ENCODE measurements around the gene RHOG.

RHOG gene

DNA sequence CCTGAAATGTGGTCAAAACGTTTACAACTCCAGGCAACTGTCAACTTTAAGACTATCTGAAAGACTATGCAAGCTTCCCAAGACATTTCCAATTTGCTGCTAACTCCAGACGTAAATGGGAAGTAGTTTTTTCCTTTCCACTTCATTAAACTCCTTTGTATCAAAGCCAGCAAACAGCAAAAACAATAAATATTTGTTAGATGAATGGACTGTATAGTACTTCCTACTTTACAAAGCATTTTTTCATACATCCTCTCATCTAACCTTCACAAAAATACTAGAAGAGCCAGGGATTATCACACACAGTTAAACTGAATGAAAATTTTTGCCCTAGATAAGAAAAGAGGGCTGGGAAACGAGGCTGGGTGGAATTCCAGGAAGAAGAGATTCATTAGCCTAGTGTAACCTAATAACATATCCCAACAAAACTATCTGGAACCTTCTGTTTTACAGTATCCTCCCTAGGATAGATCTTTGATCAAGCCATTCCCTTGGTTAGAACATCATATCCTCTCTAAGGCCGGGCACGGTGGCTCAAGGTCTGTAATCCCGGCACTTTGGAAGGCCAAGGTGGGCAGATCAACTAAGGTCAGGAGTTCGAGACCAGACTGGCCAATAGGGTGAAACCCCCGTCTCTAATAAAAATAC is 53.9 kb downstream of the RHOG start:
- TF ChIP-seq, protein P1, sequence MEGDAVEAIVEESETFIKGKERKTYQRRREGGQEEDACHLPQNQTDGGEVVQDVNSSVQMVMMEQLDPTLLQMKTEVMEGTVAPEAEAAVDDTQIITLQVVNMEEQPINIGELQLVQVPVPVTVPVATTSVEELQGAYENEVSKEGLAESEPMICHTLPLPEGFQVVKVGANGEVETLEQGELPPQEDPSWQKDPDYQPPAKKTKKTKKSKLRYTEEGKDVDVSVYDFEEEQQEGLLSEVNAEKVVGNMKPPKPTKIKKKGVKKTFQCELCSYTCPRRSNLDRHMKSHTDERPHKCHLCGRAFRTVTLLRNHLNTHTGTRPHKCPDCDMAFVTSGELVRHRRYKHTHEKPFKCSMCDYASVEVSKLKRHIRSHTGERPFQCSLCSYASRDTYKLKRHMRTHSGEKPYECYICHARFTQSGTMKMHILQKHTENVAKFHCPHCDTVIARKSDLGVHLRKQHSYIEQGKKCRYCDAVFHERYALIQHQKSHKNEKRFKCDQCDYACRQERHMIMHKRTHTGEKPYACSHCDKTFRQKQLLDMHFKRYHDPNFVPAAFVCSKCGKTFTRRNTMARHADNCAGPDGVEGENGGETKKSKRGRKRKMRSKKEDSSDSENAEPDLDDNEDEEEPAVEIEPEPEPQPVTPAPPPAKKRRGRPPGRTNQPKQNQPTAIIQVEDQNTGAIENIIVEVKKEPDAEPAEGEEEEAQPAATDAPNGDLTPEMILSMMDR (IDR thresholded peaks at IDR 0.05; ENCODE audit: control extremely low read depth, extremely low read depth, low read depth, missing control alignments), result no peak
- CTCF ChIA-PET, result interaction anchor here (1.2 to 6.7 kb wide), 2 partner anchors 21 to 22 kb away, joined by 3 to 47 read pairs; partner anchors contain the start of gene PGAP2
- POLR2A ChIA-PET, result no interaction called here
- DNase-seq (ENCODE audit: extremely low spot score), result no peak

DNA sequence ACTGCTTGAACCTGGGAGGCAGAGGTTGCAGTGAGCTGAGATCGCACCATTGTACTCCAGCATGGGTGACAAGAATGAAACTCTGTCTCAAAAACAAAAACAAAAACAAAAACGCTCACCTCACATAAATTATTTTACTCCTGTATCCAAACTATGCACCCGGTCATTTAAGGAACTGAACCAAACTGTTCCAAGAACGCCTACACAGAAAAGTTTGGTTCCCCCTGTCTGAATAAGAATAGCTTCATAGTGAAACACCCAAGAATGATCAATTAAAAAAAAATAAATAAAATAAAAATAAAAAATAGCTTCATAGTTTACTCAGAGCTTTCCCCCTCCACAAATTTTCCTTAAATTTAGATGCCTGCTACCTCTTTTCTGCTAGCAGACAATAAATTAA is 57.1 kb downstream of the RHOG start:
- POLR2A ChIA-PET, result no interaction called here
- CTCF ChIA-PET, result interaction anchor here (1.3 to 6.7 kb wide), 6 partner anchors 14 to 66 kb away, joined by 4 to 47 read pairs (median 6); partner anchors contain the start of genes NUP98 and PGAP2
- no peak for DNase-seq (ENCODE audit: extremely low spot score)
- TF ChIP-seq, protein P1 (IDR thresholded peaks at IDR 0.05; ENCODE audit: control extremely low read depth, extremely low read depth, low read depth, missing control alignments), result no peak

DNA sequence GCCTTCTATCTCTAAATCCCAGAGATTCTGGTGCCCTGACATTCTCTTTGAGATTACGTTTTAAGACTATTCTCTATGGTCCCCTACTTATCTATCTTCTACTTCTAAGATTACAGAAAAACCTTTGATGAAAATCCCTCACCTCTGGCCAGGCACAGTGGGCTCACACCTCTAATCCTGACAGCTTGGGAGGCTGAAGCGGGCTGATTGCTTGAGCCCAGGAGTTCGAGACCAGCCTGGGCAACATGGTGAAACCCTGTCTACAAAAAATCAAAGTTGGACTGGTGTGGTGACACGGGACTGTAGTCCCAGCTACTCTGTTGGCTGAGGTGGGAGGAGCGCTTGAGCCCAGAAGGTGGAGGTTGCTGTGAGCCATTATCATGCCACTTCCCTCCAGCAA is 57.8 kb downstream of the RHOG start:
- CTCF ChIA-PET, result interaction anchor here (2.2 to 6.7 kb wide), 3 partner anchors 15 to 66 kb away, joined by 6 to 47 read pairs (median 7); partner anchors contain the start of genes NUP98 and PGAP2

DNA sequence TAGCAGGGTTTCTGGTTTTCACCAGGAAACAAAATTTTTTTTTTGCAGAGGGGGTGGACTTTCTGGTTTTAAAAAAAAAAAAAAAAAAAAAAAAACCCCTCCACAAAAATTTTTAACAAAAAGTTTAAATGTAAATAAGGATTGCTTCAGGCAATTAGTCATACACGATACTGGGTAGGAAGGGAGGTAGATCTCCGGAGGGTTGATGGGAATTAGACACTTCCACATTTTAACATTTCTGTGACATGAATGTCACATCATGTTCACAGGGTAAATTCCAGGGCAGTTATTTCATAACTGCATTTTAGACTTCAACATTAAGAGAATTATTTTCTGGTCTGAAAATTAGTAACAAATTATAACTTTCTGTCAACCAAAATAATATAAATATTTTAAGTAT is 59.3 kb downstream of the RHOG start:
- POLR2A ChIA-PET, result no interaction called here
- CTCF ChIA-PET, result interaction anchor here (2.7 to 6.7 kb wide), 2 partner anchors 16 to 27 kb away, joined by 7 to 47 read pairs; partner anchors contain the start of genes NUP98 and PGAP2
- no peak for DNase-seq (ENCODE audit: extremely low spot score)
- TF ChIP-seq, protein P1 (IDR thresholded peaks at IDR 0.05; ENCODE audit: control extremely low read depth, extremely low read depth, low read depth, missing control alignments), result no peak

More for the DNA sequence above, 57.8 kb downstream of the RHOG start:
- DNase-seq (ENCODE audit: extremely low spot score), result no peak
- POLR2A ChIA-PET, result no interaction called here
- TF ChIP-seq, protein P1 (IDR thresholded peaks at IDR 0.05; ENCODE audit: control extremely low read depth, extremely low read depth, low read depth, missing control alignments), result no peak

Measured in GM10248 (cell line).